Activated T-helper 1 cell treated with anti-CD3 and anti-CD28 coated beads, Interleukin-12 subunit alpha, Interleukin-12 subunit beta, Interleukin-2, Interleukin-4 antibody, amounts not matched to agents 30 ng/mL and 10 ng/mL and 1 ng/mL, durations not matched to agents 14 hours and 24 hours and 36 hours (primary cell): ENCODE measurements around the gene UST. TPM values are rescaled to one million over a fixed set of nuclear protein-coding genes. Genes with fewer than 3 reads are reported as not detected.

Source experiments
- DNase-seq: peaks from one replicate; pipeline ENCODE4 v3.0.0; 2021; ENCODE audit warnings: low spot score
- H3K27ac Mint-ChIP-seq: one replicate; pipeline ENCODE4 v1.8.0; 2021; ENCODE audit warnings: mild to moderate bottlenecking, mixed read lengths
- H3K27me3 Mint-ChIP-seq: one replicate; pipeline ENCODE4 v1.8.0; 2022; ENCODE audit warnings: mild to moderate bottlenecking, moderate library complexity, mixed read lengths; ENCODE audit not compliant: insufficient read depth
- H3K36me3 Mint-ChIP-seq: one replicate; pipeline ENCODE4 v1.8.0; 2021; ENCODE audit warnings: low read depth, mixed read lengths
- H3K4me1 Mint-ChIP-seq: one replicate; pipeline ENCODE4 v1.8.0; 2021; ENCODE audit warnings: low read depth, mixed read lengths
- H3K4me3 Mint-ChIP-seq: one replicate; pipeline ENCODE4 v1.8.0; 2021; ENCODE audit warnings: mild to moderate bottlenecking, moderate library complexity, mixed read lengths
- H3K9me3 Mint-ChIP-seq: one replicate; pipeline ENCODE4 v1.8.0; 2021; ENCODE audit warnings: mixed read lengths
- intact Hi-C: fragments of 100-400 bp; cut with micrococcal nuclease; formaldehyde crosslinking; loops from one replicate; pipeline ENCODE4 v1.15.1; 2024
- total RNA-seq: library from RNA; stranded (reverse); gene quantifications from 2 replicates; pipeline ENCODE4 v1.2.3, GENCODE V29; 2022

Gene UST
- total RNA-seq, 1 donor from 2014 or later: 0.49 TPM

DNA sequence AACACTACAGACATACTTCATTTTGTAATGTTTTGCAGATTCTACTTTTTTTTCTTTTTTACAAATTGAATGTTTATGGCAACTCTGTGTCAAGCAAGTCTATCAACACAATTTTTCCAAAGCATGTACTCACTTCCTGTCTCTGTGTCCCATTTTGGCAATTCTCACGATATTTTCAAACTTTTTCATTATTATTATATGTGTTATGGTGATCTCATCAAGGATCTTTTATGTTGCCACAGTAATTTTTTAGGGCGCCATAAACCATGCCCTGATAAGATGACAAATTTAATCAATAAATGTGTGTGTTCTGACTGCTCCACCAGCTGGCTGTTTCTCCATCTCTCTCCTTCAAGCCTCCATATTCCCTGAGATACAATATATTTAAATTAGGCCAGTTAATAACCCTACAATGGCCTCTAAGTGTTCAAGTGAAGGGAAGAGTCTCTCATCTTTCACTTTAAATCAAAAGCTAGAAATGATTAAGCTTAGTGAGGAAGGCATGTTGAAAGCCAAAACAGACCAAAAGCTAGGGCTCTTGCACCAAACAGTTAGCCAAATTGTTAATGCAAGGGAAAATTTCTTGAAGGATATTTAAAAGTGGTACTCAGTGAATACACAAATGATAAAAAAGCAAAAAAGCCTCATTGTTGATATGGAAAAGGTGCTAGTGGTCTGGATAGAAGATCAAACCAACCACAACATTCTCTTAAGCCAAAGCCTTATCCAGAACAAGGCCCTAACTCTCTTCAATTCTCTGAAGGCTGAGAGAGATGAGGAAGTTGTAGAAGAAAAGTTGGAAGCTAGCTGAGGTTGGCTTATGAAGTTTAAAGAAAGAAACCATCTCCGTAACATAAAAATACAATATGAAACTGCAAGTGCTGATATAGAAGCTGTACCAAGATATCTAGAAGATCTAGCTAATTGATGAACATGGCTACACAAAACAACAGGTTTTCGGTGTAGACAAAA lies 376.3 kb downstream of the UST start:
- Mint-ChIP-seq H3K9me3 (peaks cover 49% of the 10 kb centered on the region), H3K27ac (peak overlapping the region; percentile 82), H3K27me3 (no peaks in the 10 kb centered on the region), H3K36me3 (peaks cover 56% of the 10 kb centered on the region), H3K4me1 (peaks cover 52% of the 10 kb centered on the region), H3K4me3 (peak overlapping the region; percentile 48)
- no peak for DNase-seq
- intact Hi-C loops: loop anchor here (1.0 kb wide), 4 partner anchors 9 to 31 kb away; no protein-coding TSS in a partner anchor

DNA sequence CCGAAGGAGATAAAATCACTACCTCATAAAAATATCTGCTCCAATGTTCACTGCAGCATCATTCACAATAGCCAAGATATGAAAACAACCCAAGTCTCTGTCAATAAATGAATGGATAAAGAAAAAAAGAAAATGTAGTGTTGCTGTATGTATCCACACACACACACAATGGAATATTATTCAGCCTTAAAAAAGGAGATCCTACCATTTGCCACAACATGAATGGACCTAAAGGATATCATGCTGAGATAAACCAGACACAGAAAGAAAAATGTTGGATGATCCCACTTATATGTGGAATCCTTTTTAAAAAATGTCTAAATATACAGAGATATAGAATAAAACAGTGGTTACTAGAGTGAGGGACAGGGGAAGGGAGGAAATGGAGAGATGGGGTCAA lies 378.5 kb downstream of the UST start:
- no peak overlapping the region for H3K4me3 Mint-ChIP-seq
- peaks cover 45% of the 10 kb centered on the region for H3K9me3 Mint-ChIP-seq
- intact Hi-C loops: no loop called here
- H3K27ac Mint-ChIP-seq: no peak overlapping the region
- peaks cover 54% of the 10 kb centered on the region for H3K36me3 Mint-ChIP-seq
- peaks cover 34% of the 10 kb centered on the region for H3K4me1 Mint-ChIP-seq
- no peaks in the 10 kb centered on the region for H3K27me3 Mint-ChIP-seq
- DNase-seq: no peak
